ENCODE measurements around the gene HSPA4L.

GRCh38 chr4:127889903-127890302 lies 107.8 kb downstream of the HSPA4L start:
- TF ChIP-seq CTCF (IDR thresholded peaks at IDR 0.05; ENCODE audit: low read depth, low read length) (no peak), POLR2A (IDR thresholded peaks at IDR 0.05; ENCODE audit: extremely low read depth, insufficient read length) (no peak), MYC (IDR thresholded peaks at IDR 0.05; ENCODE audit: low read depth, low read length) (no peak)
- TF ChIP-seq, protein P1, sequence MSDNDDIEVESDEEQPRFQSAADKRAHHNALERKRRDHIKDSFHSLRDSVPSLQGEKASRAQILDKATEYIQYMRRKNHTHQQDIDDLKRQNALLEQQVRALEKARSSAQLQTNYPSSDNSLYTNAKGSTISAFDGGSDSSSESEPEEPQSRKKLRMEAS (IDR thresholded peaks at IDR 0.05; ENCODE audit: low read depth, low read length), result no peak
